Caco-2 (cell line): ENCODE results near the gene IRF7. TPM values are rescaled to one million over a fixed set of nuclear protein-coding genes. Genes with fewer than 3 reads are reported as not detected.

Experiments
- BruUV-seq: library from RNA; stranded (reverse); fragments of 400-500 nt; replicated peaks from 2 replicates; lab custom pipeline; 2021; lab: Mats Ljungman, UMichigan
- CTCF ChIA-PET: fragments of 300-600 bp; sonication (Branson Sonifier 250); formaldehyde crosslinking; loops from one replicate; lab custom pipeline; 2022; ENCODE audit warnings: antibody characterized with exemption; lab: Charles Lee
- POLR2A ChIA-PET: fragments of 300-600 bp; sonication (Branson Sonifier 250); formaldehyde crosslinking; loops from one replicate; lab custom pipeline; 2022; ENCODE audit warnings: antibody characterized with exemption; lab: Charles Lee
- DNase-seq, 2 experiments: peaks; one replicate each; pipeline versions ENCODE4 v3.0.0 to v3.0.0-alpha.2; 2020 to 2022
- H3K27me3 ChIP-seq: replicated peaks from 2 replicates; pipeline ENCODE4 v1.6.0; 2011; ENCODE audit warnings: low read length; ENCODE audit not compliant: control insufficient read depth, insufficient read depth
- H3K36me3 ChIP-seq: 2 replicates; pipeline ENCODE4 v1.5.1; 2011; ENCODE audit warnings: low read length; ENCODE audit not compliant: control insufficient read depth, insufficient read depth
- H3K4me1 ChIP-seq: fragments of 250-450 bp; sonication (Bioruptor Pico); 2 replicates; pipeline ENCODE4 v1.5.1; 2020; ENCODE audit warnings: mild to moderate bottlenecking
- H3K4me3 ChIP-seq: 2 replicates; pipeline ENCODE4 v1.5.1; 2011; ENCODE audit warnings: low read depth, mild to moderate bottlenecking, control low read depth, low read length
- H3K9me3 ChIP-seq: fragments of 250-450 bp; sonication (Bioruptor Pico); 2 replicates; pipeline ENCODE4 v1.5.1; 2020; ENCODE audit warnings: mild to moderate bottlenecking, moderate library complexity
- H3K27ac Mint-ChIP-seq: one replicate; pipeline ENCODE4 v1.8.0; 2022; ENCODE audit warnings: mixed read lengths; ENCODE audit not compliant: unreplicated experiment
- H3K27me3 Mint-ChIP-seq: one replicate; pipeline ENCODE4 v1.8.0; 2022; ENCODE audit warnings: mixed read lengths; ENCODE audit not compliant: insufficient read depth, unreplicated experiment
- H3K36me3 Mint-ChIP-seq: one replicate; pipeline ENCODE4 v1.8.0; 2022; ENCODE audit warnings: mild to moderate bottlenecking, mixed read lengths; ENCODE audit not compliant: insufficient read depth, unreplicated experiment
- H3K4me1 Mint-ChIP-seq: one replicate; pipeline ENCODE4 v1.8.0; 2022; ENCODE audit warnings: low read depth, mixed read lengths; ENCODE audit not compliant: unreplicated experiment
- H3K4me3 Mint-ChIP-seq: one replicate; pipeline ENCODE4 v1.8.0; 2022; ENCODE audit warnings: mild to moderate bottlenecking, moderate library complexity, mixed read lengths; ENCODE audit not compliant: unreplicated experiment
- H3K9me3 Mint-ChIP-seq: one replicate; pipeline ENCODE4 v1.8.0; 2022; ENCODE audit warnings: mixed read lengths; ENCODE audit not compliant: unreplicated experiment
- intact Hi-C: fragments of 100-400 bp; cut with micrococcal nuclease; formaldehyde crosslinking; loops from one replicate; pipeline ENCODE4 v1.10.0; 2022; ENCODE audit not compliant: unreplicated experiment
- total RNA-seq: library from RNA; stranded (reverse); gene quantifications from 2 replicates; pipeline ENCODE4 v1.2.3, GENCODE V29; 2022
- TF ChIP-seq, protein P1 (sequence below), 2 experiments: fragments of 200-600 bp in 1 of 2; IDR thresholded peaks; 1 replicate in 1 of 2; 2 replicates in 1 of 2; pipeline versions ENCODE4 v1.5.1 to v1.8.0; 2011 to 2022; ENCODE audit warnings: antibody characterized with exemption in 1 of 2, control low read depth in 1 of 2, inconsistent platforms in 1 of 2, low read depth in 1 of 2, low read length in 1 of 2, mild to moderate bottlenecking in 1 of 2, moderate library complexity in 1 of 2; ENCODE audit not compliant: insufficient read depth in 1 of 2, severe bottlenecking in 1 of 2, unreplicated experiment in 1 of 2

Gene IRF7
- total RNA-seq, 1 experiment from 2014 or later = 27.2 TPM

DNA sequence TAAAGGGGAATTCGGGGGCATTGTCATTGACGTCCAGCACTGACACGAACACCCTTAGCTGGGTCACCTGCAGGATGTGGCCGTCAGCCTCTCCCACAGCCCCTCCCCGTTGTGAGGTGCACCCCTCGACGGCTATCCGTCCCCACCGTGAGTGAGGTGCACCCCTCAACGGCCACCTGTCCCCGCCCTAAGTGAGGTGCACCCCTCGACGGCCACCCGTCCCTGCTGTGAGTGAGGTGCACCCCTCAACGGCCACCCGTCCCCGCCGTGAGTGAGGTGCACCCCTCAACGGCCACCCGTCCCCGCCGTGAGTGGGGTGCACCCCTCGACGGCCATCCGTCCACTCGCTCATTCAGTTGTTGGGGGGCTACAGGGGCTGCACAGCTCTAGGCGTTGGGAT lies 6.1 kb upstream of the IRF7 start:
- Mint-ChIP-seq H3K4me3 (no peak overlapping the region), H3K27ac (no peak overlapping the region), H3K36me3 (peaks cover 70% of the 10 kb centered on the region), H3K27me3 (no peaks in the 10 kb centered on the region), H3K9me3 (no peaks in the 10 kb centered on the region), H3K4me1 (no peaks in the 10 kb centered on the region)
- intact Hi-C loops = no loop called here
- TF ChIP-seq, protein P1, sequence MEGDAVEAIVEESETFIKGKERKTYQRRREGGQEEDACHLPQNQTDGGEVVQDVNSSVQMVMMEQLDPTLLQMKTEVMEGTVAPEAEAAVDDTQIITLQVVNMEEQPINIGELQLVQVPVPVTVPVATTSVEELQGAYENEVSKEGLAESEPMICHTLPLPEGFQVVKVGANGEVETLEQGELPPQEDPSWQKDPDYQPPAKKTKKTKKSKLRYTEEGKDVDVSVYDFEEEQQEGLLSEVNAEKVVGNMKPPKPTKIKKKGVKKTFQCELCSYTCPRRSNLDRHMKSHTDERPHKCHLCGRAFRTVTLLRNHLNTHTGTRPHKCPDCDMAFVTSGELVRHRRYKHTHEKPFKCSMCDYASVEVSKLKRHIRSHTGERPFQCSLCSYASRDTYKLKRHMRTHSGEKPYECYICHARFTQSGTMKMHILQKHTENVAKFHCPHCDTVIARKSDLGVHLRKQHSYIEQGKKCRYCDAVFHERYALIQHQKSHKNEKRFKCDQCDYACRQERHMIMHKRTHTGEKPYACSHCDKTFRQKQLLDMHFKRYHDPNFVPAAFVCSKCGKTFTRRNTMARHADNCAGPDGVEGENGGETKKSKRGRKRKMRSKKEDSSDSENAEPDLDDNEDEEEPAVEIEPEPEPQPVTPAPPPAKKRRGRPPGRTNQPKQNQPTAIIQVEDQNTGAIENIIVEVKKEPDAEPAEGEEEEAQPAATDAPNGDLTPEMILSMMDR (IDR thresholded peaks at IDR 0.05; ENCODE audit: insufficient read depth in 1 of 2, low read depth in 1 of 2, low read length in 1 of 2, severe bottlenecking in 1 of 2, unreplicated experiment in 1 of 2) = no peak
- POLR2A ChIA-PET = no interaction called here
- no TSS peak for BruUV-seq
- CTCF ChIA-PET = no interaction called here
- DNase-seq = no peak
- no peaks in the 10 kb centered on the region for H3K27me3 ChIP-seq
- H3K4me3 ChIP-seq = no peak overlapping the region
- no peaks in the 10 kb centered on the region for H3K9me3 ChIP-seq
- H3K36me3 ChIP-seq = no peaks in the 10 kb centered on the region; the same call in none of the 2 replicates
- H3K4me1 ChIP-seq = peaks cover 25% of the 10 kb centered on the region

DNA sequence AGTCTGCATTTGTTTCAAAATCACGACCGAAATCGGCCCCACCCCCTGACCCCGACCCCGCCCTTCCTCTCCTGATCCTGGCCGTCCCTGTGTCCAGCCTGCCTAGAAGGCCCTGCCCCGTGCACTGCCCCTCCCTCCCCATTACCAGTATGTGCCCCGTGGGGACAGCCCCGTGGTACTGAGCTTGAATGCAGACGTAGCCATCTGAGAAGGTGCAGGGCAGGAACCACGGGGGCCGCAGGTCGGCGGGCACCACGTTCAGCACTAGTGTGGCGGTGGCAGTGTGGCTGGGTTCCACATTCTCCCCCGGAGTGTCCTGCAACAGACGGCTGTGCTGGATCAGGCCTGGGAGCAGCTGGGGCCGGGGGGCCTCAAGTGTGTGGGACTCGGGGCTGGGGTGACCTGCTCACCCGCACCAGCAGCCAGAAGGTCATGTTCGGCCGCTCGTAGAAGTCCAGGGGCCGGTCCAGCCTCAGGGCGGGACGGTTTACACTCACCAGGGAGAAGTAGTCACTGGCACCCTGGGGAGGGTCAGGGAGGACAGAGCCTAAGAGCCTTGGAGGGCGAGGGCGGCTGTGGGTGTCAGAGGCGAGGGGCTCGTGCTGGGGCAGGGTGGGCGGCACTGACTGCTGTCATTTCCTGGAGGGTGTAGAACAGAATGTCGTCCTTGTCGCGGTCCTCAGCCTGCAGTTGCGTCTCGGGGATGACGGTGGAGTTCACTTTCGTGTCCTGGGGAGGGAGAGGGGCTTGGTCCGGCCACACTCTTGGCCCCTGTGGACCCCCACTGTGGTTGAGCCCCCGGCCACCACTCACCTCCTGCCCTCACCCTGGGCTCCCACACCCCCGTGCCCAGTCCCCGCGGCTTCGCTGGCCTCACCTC lies 5.4 kb upstream of the IRF7 start:
- Mint-ChIP-seq H3K9me3 (no peaks in the 10 kb centered on the region), H3K4me1 (no peaks in the 10 kb centered on the region), H3K27ac (no peak overlapping the region), H3K36me3 (peaks cover 77% of the 10 kb centered on the region), H3K27me3 (no peaks in the 10 kb centered on the region), H3K4me3 (no peak overlapping the region)
- DNase-seq = no peak
- CTCF ChIA-PET = no interaction called here
- no peaks in the 10 kb centered on the region for H3K9me3 ChIP-seq
- H3K4me3 ChIP-seq = no peak overlapping the region
- no peaks in the 10 kb centered on the region; the same call in none of the 2 replicates for H3K36me3 ChIP-seq
- TF ChIP-seq, protein P1 (IDR thresholded peaks at IDR 0.05; ENCODE audit: insufficient read depth in 1 of 2, low read depth in 1 of 2, low read length in 1 of 2, severe bottlenecking in 1 of 2, unreplicated experiment in 1 of 2) = no peak
- peaks cover 25% of the 10 kb centered on the region for H3K4me1 ChIP-seq
- no peaks in the 10 kb centered on the region for H3K27me3 ChIP-seq
- BruUV-seq = no TSS peak
- intact Hi-C loops = no loop called here
- POLR2A ChIA-PET = no interaction called here

DNA sequence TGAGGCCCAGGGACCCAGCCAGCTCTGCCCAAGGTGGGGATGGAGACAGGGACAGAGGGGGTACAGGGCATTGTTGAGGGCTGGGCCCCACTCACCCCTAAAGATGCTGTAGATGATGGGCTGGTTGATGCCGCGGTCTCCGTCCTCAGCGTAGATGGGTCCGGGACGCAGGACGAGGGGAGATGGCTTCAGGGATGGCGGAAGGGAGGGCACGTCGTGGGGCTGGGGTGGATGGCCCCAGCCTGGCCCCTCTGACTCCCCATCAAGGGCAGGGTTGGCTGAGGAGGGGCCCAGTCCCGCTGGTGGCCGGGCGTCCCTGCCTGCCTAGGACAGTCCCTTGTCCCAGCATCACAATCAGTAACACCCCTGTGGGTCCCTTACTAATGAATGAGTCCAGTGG lies 4.5 kb upstream of the IRF7 start:
- TF ChIP-seq, protein P1 (IDR thresholded peaks at IDR 0.05; ENCODE audit: insufficient read depth in 1 of 2, low read depth in 1 of 2, low read length in 1 of 2, severe bottlenecking in 1 of 2, unreplicated experiment in 1 of 2) = no peak
- intact Hi-C loops = no loop called here
- Mint-ChIP-seq H3K27ac (no peak overlapping the region), H3K36me3 (peaks cover 82% of the 10 kb centered on the region), H3K9me3 (no peaks in the 10 kb centered on the region), H3K4me1 (no peaks in the 10 kb centered on the region), H3K4me3 (no peak overlapping the region), H3K27me3 (no peaks in the 10 kb centered on the region)
- ChIA-PET POLR2A (no interaction called here), CTCF (no interaction called here)
- Histone ChIP-seq H3K36me3 (peaks cover 1% of the 10 kb centered on the region), H3K4me1 (peaks cover 21% of the 10 kb centered on the region), H3K9me3 (no peaks in the 10 kb centered on the region), H3K27me3 (no peaks in the 10 kb centered on the region), H3K4me3 (no peak overlapping the region)
- BruUV-seq = no TSS peak
- no peak for DNase-seq
